ENCODE data around the gene HINT3. TPM values are rescaled to one million over a fixed set of nuclear protein-coding genes. Genes with fewer than 3 reads are reported as not detected.
A peak's percentile ranks its signal among the peaks of the same experiment; 100 is the strongest.

Gene HINT3
- total RNA-seq, 1 experiment from 2014 or later: 12.7 TPM

DNA sequence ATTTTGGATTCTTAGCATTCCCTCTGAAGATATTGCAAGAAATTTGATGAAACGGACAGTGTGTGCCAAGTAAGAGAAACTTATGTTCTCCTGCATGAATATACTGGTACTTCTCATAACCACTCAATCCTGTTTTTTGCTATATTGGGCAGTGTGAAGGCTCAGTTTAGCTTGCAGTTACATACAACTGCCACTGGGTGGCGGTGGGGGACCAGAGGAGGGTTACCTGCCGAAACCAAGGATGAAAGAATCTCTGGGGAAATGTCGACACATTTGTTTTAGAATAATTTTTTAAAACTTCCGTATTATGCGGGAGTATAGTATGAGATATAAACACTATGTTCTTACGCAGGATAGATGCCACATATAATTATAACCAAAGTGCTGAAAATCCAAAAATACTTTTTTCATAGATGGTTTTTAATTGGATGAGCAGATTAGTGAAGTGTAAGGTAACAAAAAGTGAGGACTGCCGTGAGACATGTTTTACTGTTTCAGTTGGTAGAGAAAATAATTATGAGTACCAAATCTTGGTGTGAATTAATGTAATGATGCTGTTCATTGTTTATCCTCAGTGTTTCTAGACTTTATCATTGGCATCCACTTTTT, 39.5 kb downstream of the HINT3 start:
- Histone ChIP-seq H3K9ac (ENCODE audit: low read length) (no peak overlapping the region), H2AFZ (ENCODE audit: low read depth, low read length, poor library complexity, severe bottlenecking) (no peak overlapping the region), H3K4me3 (replicated peaks in 1 of 2; ENCODE audit: low read depth in 1 of 2, low read length in 2 of 2) (no peak overlapping the region), H3K9me3 (ENCODE audit: control insufficient read depth in 1 of 2, insufficient read depth in 1 of 2, low read depth in 1 of 2, low read length in 2 of 2) (no peaks in the 10 kb centered on the region), H3K4me1 (ENCODE audit: control insufficient read depth in 1 of 2, insufficient read depth in 2 of 2, low read length in 2 of 2) (peaks cover 0 to 3% of the 10 kb centered on the region in 2 experiments; a peak in 1 of 4 replicates), H3K4me2 (ENCODE audit: low read length) (no peak overlapping the region; the same call in 1 of the 2 replicates), H3K79me2 (ENCODE audit: insufficient read depth, low read length) (peaks cover 89% of the 10 kb centered on the region), H3K27ac (ENCODE audit: low read depth, low read length) (no peak overlapping the region), H3K36me3 (ENCODE audit: control insufficient read depth in 1 of 2, insufficient read depth in 2 of 2, low read length in 2 of 2) (peaks cover 14 to 35% of the 10 kb centered on the region in 2 experiments), H3K9me2 (ENCODE audit: insufficient read depth) (no peaks in the 10 kb centered on the region), H4K20me1 (ENCODE audit: insufficient read depth) (peaks cover 31% of the 10 kb centered on the region), H3K27me3 (ENCODE audit: insufficient read depth, low read length) (no peaks in the 10 kb centered on the region)
- RAD21 ChIA-PET (ENCODE audit: low non-redundant PET in 1 of 2, low total read pairs in 2 of 2, uncharacterized antibody in 2 of 2, unreplicated experiment in 2 of 2): no interaction called here
- peak; percentile 67 to 97 (median 95) for TF ChIP-seq CTCF (IDR thresholded peaks at IDR 0.05 in 2 of 3, conservative IDR thresholded peaks at IDR 0.05 in 1 of 3; ENCODE audit: borderline replicate concordance in 1 of 3, insufficient read depth in 1 of 3, low read depth in 2 of 3, low read length in 2 of 3)
- TF ChIP-seq SRF (IDR thresholded peaks at IDR 0.05; ENCODE audit: low read depth): 0 out of 2 replicates have a peak, but pooled peaks have one; percentile 29
- peak; percentile 83 for TF ChIP-seq RAD21 (IDR thresholded peaks at IDR 0.05; ENCODE audit: low read depth)
- no peak for TF ChIP-seq ZFX (IDR thresholded peaks at IDR 0.05)
- TF ChIP-seq FOSL1 (IDR thresholded peaks at IDR 0.05; ENCODE audit: low read depth): no peak
- no TSS peak for BruUV-seq (replicated peaks)
- intact Hi-C loops (cut with micrococcal nuclease): loop anchor here (1.0 to 10.0 kb wide), 5 partner anchors 175 to 1125 kb away; partner anchors contain the start of gene CENPW
- DNase-seq (ENCODE audit: low read depth, low spot score) (peak; percentile 41), ATAC-seq (peak; percentile 98)
- POLR2A ChIA-PET: interaction anchor here (1.2 kb wide), 1 partner anchor 10 kb away, joined by 7 read pairs; the partner anchor contains the start of gene TRMT11
- CTCF ChIA-PET: interaction anchor here (0.8 to 2.1 kb wide), 5 partner anchors 10 to 661 kb away, joined by 3 to 10 read pairs (median 6); partner anchors contain the start of gene TRMT11
